ENCODE measurements around the gene IL33.

The IL33 gene

GRCh38 chr9:6229619-6230018 lies 14.0 kb downstream of the IL33 start:
- H3K9me3 ChIP-seq (ENCODE audit: severe bottlenecking): no peaks in the 10 kb centered on the region
- TF ChIP-seq CTCF (IDR thresholded peaks at IDR 0.05; ENCODE audit: low read depth, low read length): no peak
- no peaks in the 10 kb centered on the region for H3K36me3 ChIP-seq
- DNase-seq: no peak
- no peak overlapping the region for H3K4me3 ChIP-seq (ENCODE audit: low read depth, low read length)
- H3K27ac ChIP-seq: no peak overlapping the region
- peaks cover 6% of the 10 kb centered on the region for H3K27me3 ChIP-seq (ENCODE audit: insufficient read depth, low read depth, severe bottlenecking)

GRCh38 chr9:6230037-6230780 lies 14.6 kb downstream of the IL33 start:
- H3K9me3 ChIP-seq (ENCODE audit: severe bottlenecking): no peaks in the 10 kb centered on the region
- DNase-seq: no peak
- peaks cover 6% of the 10 kb centered on the region for H3K27me3 ChIP-seq (ENCODE audit: insufficient read depth, low read depth, severe bottlenecking)
- H3K36me3 ChIP-seq: no peaks in the 10 kb centered on the region
- no peak overlapping the region for H3K4me3 ChIP-seq (ENCODE audit: low read depth, low read length)
- TF ChIP-seq CTCF (IDR thresholded peaks at IDR 0.05; ENCODE audit: low read depth, low read length): no peak
- no peak overlapping the region for H3K27ac ChIP-seq

- peaks cover 6% of the 10 kb centered on the region for H3K27me3 ChIP-seq (ENCODE audit: insufficient read depth, low read depth, severe bottlenecking)
- no peaks in the 10 kb centered on the region for H3K9me3 ChIP-seq (ENCODE audit: severe bottlenecking)
- DNase-seq: no peak
- H3K27ac ChIP-seq: no peak overlapping the region
- H3K4me3 ChIP-seq (ENCODE audit: low read depth, low read length): no peak overlapping the region
- no peaks in the 10 kb centered on the region for H3K36me3 ChIP-seq
- no peak for TF ChIP-seq CTCF (IDR thresholded peaks at IDR 0.05; ENCODE audit: low read depth, low read length)
Measured at GRCh38 chr9:6232336-6232945, 16.8 kb downstream of the IL33 start.

GRCh38 chr9:6234014-6234413 lies 18.4 kb downstream of the IL33 start:
- no peak for DNase-seq
- no peak for TF ChIP-seq CTCF (IDR thresholded peaks at IDR 0.05; ENCODE audit: low read depth, low read length)
- no peak overlapping the region for H3K27ac ChIP-seq
- H3K4me3 ChIP-seq (ENCODE audit: low read depth, low read length): no peak overlapping the region
- peaks cover 6% of the 10 kb centered on the region for H3K27me3 ChIP-seq (ENCODE audit: insufficient read depth, low read depth, severe bottlenecking)
- no peaks in the 10 kb centered on the region for H3K36me3 ChIP-seq
- H3K9me3 ChIP-seq (ENCODE audit: severe bottlenecking): no peaks in the 10 kb centered on the region

GRCh38 chr9:6237267-6237666 lies 21.7 kb downstream of the IL33 start:
- H3K36me3 ChIP-seq: no peaks in the 10 kb centered on the region
- DNase-seq: no peak
- no peak overlapping the region for H3K27ac ChIP-seq
- peaks cover 2% of the 10 kb centered on the region for H3K27me3 ChIP-seq (ENCODE audit: insufficient read depth, low read depth, severe bottlenecking)
- TF ChIP-seq CTCF (IDR thresholded peaks at IDR 0.05; ENCODE audit: low read depth, low read length): no peak
- H3K4me3 ChIP-seq (ENCODE audit: low read depth, low read length): no peak overlapping the region
- H3K9me3 ChIP-seq (ENCODE audit: severe bottlenecking): no peaks in the 10 kb centered on the region

Measured in WERI-Rb-1 (cell line).